Common myeloid progenitor, CD34-positive (primary cell): ENCODE data around the gene SH3TC1.

Experiments
- CTCF ChIA-PET: fragments of 350-600 bp; sonication (Branson Sonifier 250); formaldehyde crosslinking; loops from one replicate; lab custom pipeline; 2021; ENCODE audit warnings: antibody characterized with exemption; lab: Charles Lee
- POLR2A ChIA-PET: fragments of 350-600 bp; sonication (Branson Sonifier 250); formaldehyde crosslinking; loops from one replicate; lab custom pipeline; 2021; ENCODE audit warnings: antibody characterized with exemption; lab: Charles Lee
- DNase-seq, 3 donors: peaks; one replicate each; pipeline versions ENCODE4 v3.0.0 to v3.0.0-alpha.2; 2013
- H3K27ac ChIP-seq, 2 experiments: 1 replicate in 1 of 2; 2 replicates in 1 of 2; pipeline ENCODE4 v1.7.0; 2013; ENCODE audit warnings: inconsistent platforms in 2 of 2, low read length in 2 of 2, mild to moderate bottlenecking in 2 of 2, low read depth in 1 of 2, moderate library complexity in 1 of 2; ENCODE audit not compliant: severe bottlenecking in 2 of 2, insufficient read depth in 1 of 2, poor library complexity in 1 of 2
- H3K27me3 ChIP-seq, 5 experiments: replicated peaks in 2 of 5; 1 replicate in 3 of 5; 2 replicates in 2 of 5; pipeline versions ENCODE4 v1.6.1 to v1.7.0; 2013; ENCODE audit warnings: low read length in 4 of 5, mild to moderate bottlenecking in 2 of 5, moderate library complexity in 2 of 5, inconsistent platforms in 1 of 5; ENCODE audit not compliant: insufficient read depth in 5 of 5, control insufficient read depth in 4 of 5
- H3K36me3 ChIP-seq, 4 experiments: 1 replicate in 2 of 4; 2 replicates in 2 of 4; pipeline versions ENCODE4 v1.6.1 to v1.7.0; 2013; ENCODE audit warnings: low read length in 3 of 4, control low read depth in 1 of 4, mild to moderate bottlenecking in 1 of 4; ENCODE audit not compliant: control insufficient read depth in 4 of 4, insufficient read depth in 4 of 4
- H3K4me1 ChIP-seq, 4 experiments: 1 replicate in 3 of 4; 2 replicates in 1 of 4; pipeline versions ENCODE4 v1.6.1 to v1.7.1; 2013; ENCODE audit warnings: low read length in 3 of 4, mild to moderate bottlenecking in 3 of 4, control low read depth in 1 of 4, inconsistent platforms in 1 of 4, moderate library complexity in 1 of 4; ENCODE audit not compliant: control insufficient read depth in 4 of 4, insufficient read depth in 4 of 4; ENCODE audit errors: control extremely low read depth in 1 of 4
- H3K4me3 ChIP-seq, 7 experiments: 1 replicate in 4 of 7; 2 replicates in 3 of 7; pipeline versions ENCODE4 v1.5.1 to v1.7.0; 2013; ENCODE audit warnings: mild to moderate bottlenecking in 7 of 7, low read length in 6 of 7, moderate library complexity in 6 of 7, inconsistent platforms in 2 of 7, low read depth in 2 of 7, control low read depth in 1 of 7; ENCODE audit not compliant: insufficient read depth in 4 of 7, control insufficient read depth in 1 of 7; ENCODE audit errors: extremely low read depth in 1 of 7
- H3K9me3 ChIP-seq, 5 experiments: 1 replicate in 4 of 5; 2 replicates in 1 of 5; pipeline versions ENCODE4 v1.6.1 to v1.7.1; 2013; ENCODE audit warnings: low read length in 4 of 5, mild to moderate bottlenecking in 2 of 5, inconsistent platforms in 1 of 5, low read depth in 1 of 5, moderate library complexity in 1 of 5; ENCODE audit not compliant: control insufficient read depth in 4 of 5, insufficient read depth in 2 of 5; ENCODE audit errors: control extremely low read depth in 1 of 5
- WGBS: methylation state at CpG from one replicate; pipeline ENCODE4 v1.1.5; 2013; ENCODE audit not compliant: insufficient coverage; 5-methylcytosine and 5-hydroxymethylcytosine counted together

SH3TC1 gene

DNA sequence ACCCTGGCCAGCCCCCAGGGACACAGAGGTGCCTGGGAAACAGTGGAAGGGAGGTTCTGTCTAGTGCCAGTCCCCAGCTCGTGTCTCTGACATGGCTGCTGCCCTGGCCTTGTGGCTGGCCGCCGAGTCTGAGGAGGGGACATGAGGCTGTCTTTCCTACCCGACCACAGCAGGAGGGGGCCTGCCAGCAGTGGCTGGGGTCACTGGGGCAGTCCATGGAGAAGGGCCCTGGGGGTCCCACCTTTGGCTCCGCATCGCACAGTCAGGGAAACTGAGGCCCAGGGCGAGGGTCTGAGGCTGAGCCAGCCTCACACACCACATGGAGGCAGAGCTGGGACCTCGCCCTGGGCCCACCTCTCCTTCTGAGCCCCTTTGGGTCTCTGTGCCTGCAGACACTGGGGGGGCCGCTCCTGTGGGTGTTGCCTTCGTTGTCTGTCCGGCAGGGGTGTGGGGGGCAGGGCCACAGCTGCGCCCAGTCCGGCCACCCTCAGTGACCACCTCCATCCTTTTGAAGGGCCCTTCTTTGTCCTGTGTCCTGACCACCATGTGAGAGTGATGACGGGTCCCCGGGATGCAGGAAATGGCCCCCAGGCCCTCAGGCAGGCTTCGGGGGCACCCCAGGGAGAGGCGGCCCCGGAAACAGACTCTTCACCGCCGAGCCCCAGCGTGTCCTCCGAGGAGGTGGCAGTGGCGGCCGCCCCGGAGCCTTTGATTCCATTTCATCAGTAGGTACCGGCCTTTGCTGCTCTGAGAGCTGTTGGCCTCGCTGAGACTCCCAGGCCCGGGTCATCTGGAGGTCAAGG is 17.6 kb downstream of the SH3TC1 start:
- WGBS = 95% methylated on average over 24 of the region's 28 CpGs
- no peaks in the 10 kb centered on the region for H3K9me3 ChIP-seq
- POLR2A ChIA-PET = interaction anchor here (0.8 to 1.6 kb wide), 3 partner anchors 10 to 14 kb away, joined by 3 to 4 read pairs (median 3); no protein-coding TSS in a partner anchor
- H3K4me1 ChIP-seq = peaks cover 6 to 16% (median 15%) of the 10 kb centered on the region in 4 experiments
- no peak overlapping the region for H3K27ac ChIP-seq
- no peak for DNase-seq
- no peaks in the 10 kb centered on the region for H3K27me3 ChIP-seq
- CTCF ChIA-PET = interaction anchor here (0.9 to 3.0 kb wide), 6 partner anchors 8 to 40 kb away, joined by 3 to 12 read pairs (median 4); partner anchors contain the start of gene SH3TC1
- peaks cover 7 to 92% (median 62%) of the 10 kb centered on the region in 4 experiments for H3K36me3 ChIP-seq
- H3K4me3 ChIP-seq = no peak overlapping the region

DNA sequence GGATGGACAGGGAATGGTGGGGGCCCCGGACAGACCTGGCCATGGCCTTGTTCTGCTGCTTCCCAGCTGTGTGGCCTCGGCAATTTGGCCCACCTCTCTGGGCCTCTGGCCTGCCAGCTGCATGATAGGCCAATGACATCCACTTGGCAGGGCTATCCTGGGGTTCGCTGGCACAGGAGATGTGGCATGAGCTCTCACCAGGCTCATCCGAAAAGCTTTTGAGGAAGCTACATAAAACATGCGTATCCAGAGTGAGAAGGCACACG is 18.1 kb downstream of the SH3TC1 start:
- no peak for DNase-seq
- no peaks in the 10 kb centered on the region for H3K27me3 ChIP-seq
- no peak overlapping the region for H3K27ac ChIP-seq
- 100% methylated on average over 5 of the region's 6 CpGs for WGBS
- no peaks in the 10 kb centered on the region for H3K9me3 ChIP-seq
- ChIA-PET CTCF (interaction anchor here (0.9 to 3.0 kb wide), 7 partner anchors 8 to 41 kb away, joined by 3 to 12 read pairs (median 3); partner anchors contain the start of gene SH3TC1), POLR2A (interaction anchor here (0.8 to 1.3 kb wide), 2 partner anchors 10 to 14 kb away, joined by 3 to 4 read pairs; no protein-coding TSS in a partner anchor)
- H3K4me1 ChIP-seq = peaks cover 6 to 22% (median 18%) of the 10 kb centered on the region in 4 experiments
- no peak overlapping the region for H3K4me3 ChIP-seq
- H3K36me3 ChIP-seq = peaks cover 7 to 90% (median 61%) of the 10 kb centered on the region in 4 experiments

DNA sequence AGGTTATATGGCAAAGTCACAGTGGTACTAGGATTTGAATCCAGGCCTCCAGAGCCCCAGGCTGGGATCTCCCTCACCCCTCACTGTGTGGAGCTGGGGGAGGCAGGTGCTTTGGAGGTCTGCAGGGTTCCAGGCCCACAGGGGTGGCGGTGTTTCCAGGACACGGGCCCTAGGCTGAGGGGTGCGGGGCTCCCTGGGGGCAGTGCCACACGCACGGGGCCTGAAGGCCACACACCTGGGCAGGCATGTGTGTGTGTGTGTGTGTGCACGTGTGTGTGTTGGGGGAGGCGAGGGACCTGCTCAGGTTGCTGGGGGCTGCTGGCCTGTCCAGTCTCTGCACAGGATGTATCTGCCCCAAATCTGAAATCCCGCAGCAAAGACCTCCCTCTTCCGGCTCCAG is 18.8 kb downstream of the SH3TC1 start:
- H3K9me3 ChIP-seq = no peaks in the 10 kb centered on the region
- peaks cover 7 to 87% (median 60%) of the 10 kb centered on the region in 4 experiments for H3K36me3 ChIP-seq
- H3K27ac ChIP-seq = no peak overlapping the region
- 82% methylated on average over 2 of the region's 9 CpGs for WGBS
- POLR2A ChIA-PET = no interaction called here
- CTCF ChIA-PET = interaction anchor here (0.9 to 3.0 kb wide), 7 partner anchors 9 to 41 kb away, joined by 3 to 12 read pairs (median 3); partner anchors contain the start of gene SH3TC1
- H3K27me3 ChIP-seq = no peaks in the 10 kb centered on the region
- DNase-seq = no peak
- peaks cover 6 to 29% (median 19%) of the 10 kb centered on the region in 4 experiments for H3K4me1 ChIP-seq
- no peak overlapping the region for H3K4me3 ChIP-seq

DNA sequence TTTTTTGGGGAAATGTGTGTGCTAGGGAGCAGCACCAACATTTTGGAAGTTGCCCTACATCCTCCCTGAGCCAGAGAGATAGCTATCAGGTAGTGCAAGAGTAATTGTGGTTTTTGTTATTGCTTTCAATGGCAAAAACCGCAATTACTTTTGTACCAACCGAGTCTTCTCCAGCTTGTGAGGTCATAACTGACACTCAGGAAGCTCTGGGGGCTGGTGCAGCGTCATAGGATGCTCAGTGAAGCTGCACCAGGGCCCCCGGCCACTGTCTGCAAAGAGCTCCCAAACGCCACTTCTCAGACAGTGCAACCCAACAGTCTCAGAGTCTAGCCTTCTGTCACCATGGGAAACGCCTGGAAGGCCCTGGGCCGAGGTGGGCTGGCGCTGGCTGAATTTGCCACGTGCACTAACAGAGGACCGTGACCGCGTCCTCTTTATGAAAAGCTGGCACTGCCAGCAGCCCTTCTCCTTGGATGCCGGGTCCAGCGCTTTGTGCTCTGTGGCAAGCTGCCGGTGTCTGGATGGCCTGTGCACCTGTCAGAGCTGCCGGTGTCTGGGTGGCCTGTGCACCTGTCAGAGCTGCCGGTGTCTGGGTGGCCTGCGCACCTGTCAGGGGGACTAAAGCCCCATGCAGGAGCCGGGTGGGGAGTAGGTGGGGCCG is 19.4 kb downstream of the SH3TC1 start:
- Histone ChIP-seq H3K4me1 (peaks cover 6 to 35% (median 25%) of the 10 kb centered on the region in 4 experiments), H3K27me3 (no peaks in the 10 kb centered on the region), H3K4me3 (no peak overlapping the region), H3K27ac (no peak overlapping the region), H3K9me3 (no peaks in the 10 kb centered on the region), H3K36me3 (peaks cover 7 to 86% (median 63%) of the 10 kb centered on the region in 4 experiments)
- ChIA-PET CTCF (interaction anchor here (1.0 to 3.0 kb wide), 5 partner anchors 12 to 190 kb away, joined by 3 to 12 read pairs (median 4); partner anchors contain the start of gene SH3TC1), POLR2A (interaction anchor here (0.6 kb wide), 1 partner anchor 48 kb away, joined by 3 read pairs; no protein-coding TSS in a partner anchor)
- 89% methylated on average over 17 of the region's 20 CpGs for WGBS
- DNase-seq = no peak

DNA sequence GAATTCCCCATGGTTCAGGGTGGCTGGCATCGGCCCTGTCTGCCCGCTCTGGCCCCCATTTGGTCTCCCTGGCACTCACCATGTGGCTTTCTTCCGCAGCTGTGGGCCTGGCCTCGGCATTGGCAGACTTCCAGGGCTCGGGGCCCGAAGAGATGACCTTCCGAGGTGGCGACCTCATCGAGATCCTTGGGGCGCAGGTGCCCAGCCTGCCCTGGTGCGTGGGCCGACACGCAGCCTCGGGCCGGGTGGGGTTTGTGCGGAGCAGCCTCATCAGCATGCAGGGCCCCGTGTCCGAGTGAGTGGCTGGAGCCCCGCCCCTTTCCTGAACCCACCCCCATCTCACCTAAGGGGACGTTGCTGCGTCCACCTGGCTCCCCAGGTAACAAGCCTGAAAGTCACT is 20.1 kb downstream of the SH3TC1 start:
- Histone ChIP-seq H3K27ac (no peak overlapping the region), H3K4me1 (peaks cover 6 to 42% (median 31%) of the 10 kb centered on the region in 4 experiments), H3K9me3 (no peaks in the 10 kb centered on the region), H3K27me3 (no peaks in the 10 kb centered on the region), H3K36me3 (peaks cover 7 to 86% (median 63%) of the 10 kb centered on the region in 4 experiments), H3K4me3 (no peak overlapping the region)
- DNase-seq = no peak
- ChIA-PET CTCF (interaction anchor here (1.3 to 3.0 kb wide), 3 partner anchors 12 to 189 kb away, joined by 4 to 12 read pairs (median 4); partner anchors contain the start of gene SH3TC1), POLR2A (interaction anchor here (0.6 kb wide), 2 partner anchors 30 to 47 kb away, joined by 3 read pairs; no protein-coding TSS in a partner anchor)
- 88% methylated on average over 21 of the region's 21 CpGs for WGBS

DNA sequence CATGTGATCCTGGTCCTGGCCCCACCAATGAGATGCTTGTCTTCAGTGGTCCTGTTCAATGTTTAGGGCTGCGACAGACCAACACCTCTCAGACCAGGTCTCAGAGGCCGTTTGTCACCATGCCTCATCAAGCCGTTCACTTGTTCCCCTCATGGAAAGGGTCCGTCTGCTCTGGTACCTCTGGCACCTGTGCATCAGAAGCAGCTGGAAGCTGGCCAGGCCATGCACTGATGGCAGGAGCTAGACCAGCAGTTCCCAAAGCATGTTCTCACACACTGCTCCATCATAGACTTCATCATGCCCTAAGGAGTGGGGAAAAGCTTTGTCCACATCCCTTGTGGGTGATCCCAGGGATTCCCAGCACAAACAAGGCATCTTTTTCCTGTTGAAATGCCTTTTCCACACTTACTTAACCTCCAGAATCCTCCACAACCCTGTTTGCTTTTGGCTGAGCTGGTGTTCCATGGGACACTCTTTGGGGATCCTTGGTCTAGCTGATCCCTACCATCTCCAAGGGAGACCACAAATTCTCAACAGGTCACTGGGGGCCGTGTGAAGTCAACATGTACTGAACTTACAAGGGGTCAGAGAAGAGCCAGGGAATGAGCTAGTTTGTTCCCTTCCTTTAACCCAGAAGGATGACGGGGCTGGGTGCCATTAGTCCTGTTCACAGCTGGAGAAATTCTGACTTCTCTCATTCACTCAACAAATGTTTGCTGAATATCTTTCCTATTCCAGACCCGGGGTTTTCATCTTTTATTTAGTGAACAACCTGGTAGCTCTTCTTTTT is 21.8 kb downstream of the SH3TC1 start:
- Histone ChIP-seq H3K4me3 (no peak overlapping the region), H3K9me3 (no peaks in the 10 kb centered on the region), H3K4me1 (peaks cover 7 to 58% (median 47%) of the 10 kb centered on the region in 4 experiments), H3K27ac (no peak overlapping the region), H3K36me3 (peaks cover 5 to 81% (median 54%) of the 10 kb centered on the region in 4 experiments), H3K27me3 (no peaks in the 10 kb centered on the region)
- WGBS = 91% methylated on average over 7 of the region's 7 CpGs
- CTCF ChIA-PET = interaction anchor here (1.0 to 2.1 kb wide), 11 partner anchors 8 to 380 kb away, joined by 3 to 6 read pairs (median 3); no protein-coding TSS in a partner anchor
- POLR2A ChIA-PET = interaction anchor here (0.8 to 1.2 kb wide), 2 partner anchors 13 to 22 kb away, joined by 4 to 5 read pairs; partner anchors contain the start of gene SH3TC1
- no peak for DNase-seq
